GM12874 (cell line): Measurements from ENCODE around the gene GPC1.

Source experiments
- CTCF ChIP-seq: IDR thresholded peaks from 2 replicates; pipeline ENCODE4 v1.5.1; 2011; ENCODE audit warnings: low read depth, mild to moderate bottlenecking, control low read depth, low read length, moderate library complexity; ENCODE audit not compliant: insufficient read depth

Gene GPC1

GRCh38 chr2:240451791-240452461, 16.5 kb downstream of the GPC1 start:
- no peak for TF ChIP-seq CTCF

- TF ChIP-seq CTCF = no peak
These were observed 17.2 kb downstream of the GPC1 start for GRCh38 chr2:240452462-240453256.

- TF ChIP-seq CTCF = no peak
These were observed 18.1 kb downstream of the GPC1 start for GRCh38 chr2:240453461-240454105.

GRCh38 chr2:240454106-240454901, 18.8 kb downstream of the GPC1 start:
- no peak for TF ChIP-seq CTCF

GRCh38 chr2:240455272-240455646, 19.8 kb downstream of the GPC1 start:
- TF ChIP-seq CTCF = no peak

GRCh38 chr2:240455647-240456446, 20.4 kb downstream of the GPC1 start:
- TF ChIP-seq CTCF = no peak
